Endothelial cell of umbilical vein (primary cell): ENCODE results near the gene NTRK1. TPM values are rescaled to one million over a fixed set of nuclear protein-coding genes. Genes with fewer than 3 reads are reported as not detected.
A peak's percentile ranks its signal among the peaks of the same experiment; 100 is the strongest.

Experiments used
- BruUV-seq: library from RNA; stranded (reverse); fragments of 400-500 nt; replicated peaks from 2 replicates; lab custom pipeline; 2021; lab: Mats Ljungman, UMichigan
- CTCF ChIA-PET: fragments of 300-600, 350-600 bp; sonication (Branson Sonifier 250); formaldehyde crosslinking; loops from one replicate; lab custom pipeline; 2021; ENCODE audit warnings: antibody characterized with exemption, inconsistent platforms; lab: Charles Lee
- POLR2A ChIA-PET: fragments of 300-600, 350-600 bp; sonication (Branson Sonifier 250); formaldehyde crosslinking; loops from one replicate; lab custom pipeline; 2021; ENCODE audit warnings: antibody characterized with exemption, inconsistent platforms; lab: Charles Lee
- DNase-seq: peaks from one replicate; pipeline ENCODE4 v3.0.0-alpha.2; 2011; ENCODE audit warnings: low read depth, low spot score
- FAIRE-seq: peaks from 2 replicates; lab custom pipeline; 2011; peaks lifted over from hg19 to GRCh38; lab: Jason Lieb, UNC
- H2AFZ ChIP-seq: 2 replicates; pipeline ENCODE4 v1.6.0; 2012; ENCODE audit warnings: low read depth, low read length, control low read depth, inconsistent platforms
- H3K27ac ChIP-seq: 2 replicates; pipeline ENCODE4 v1.5.1; 2011; ENCODE audit warnings: low read depth, mild to moderate bottlenecking, control low read depth, low read length, moderate library complexity; ENCODE audit not compliant: insufficient read depth
- H3K27me3 ChIP-seq, 2 experiments: 2 replicates each; pipeline versions ENCODE4 v1.6.0 to v1.6.1; 2011; ENCODE audit warnings: low read length in 2 of 2, mixed read lengths in 1 of 2; ENCODE audit not compliant: control insufficient read depth in 2 of 2, insufficient read depth in 2 of 2
- H3K36me3 ChIP-seq, 2 experiments: 2 replicates in 1 of 2; 3 replicates in 1 of 2; pipeline ENCODE4 v1.5.1; 2011; ENCODE audit warnings: low read length in 2 of 2, mild to moderate bottlenecking in 1 of 2, moderate library complexity in 1 of 2; ENCODE audit not compliant: control insufficient read depth in 2 of 2, insufficient read depth in 2 of 2; ENCODE audit errors: extremely low read depth in 1 of 2
- H3K4me1 ChIP-seq: 3 replicates; pipeline ENCODE4 v1.5.1; 2011; ENCODE audit warnings: mild to moderate bottlenecking, low read length; ENCODE audit not compliant: control insufficient read depth, insufficient read depth; ENCODE audit errors: extremely low read depth
- H3K4me2 ChIP-seq: 2 replicates; pipeline ENCODE4 v1.6.1; 2011; ENCODE audit warnings: low read length, control low read depth, mixed read lengths; ENCODE audit not compliant: insufficient read depth
- H3K4me3 ChIP-seq, 3 experiments: fragments of 200-600 bp in 1 of 3; sonication (generic), shearing (Covaris generic) in 1 of 3; replicated peaks in 1 of 3; 2 replicates each; pipeline ENCODE4 v1.5.1; 2011 to 2016; ENCODE audit warnings: control low read depth in 3 of 3, low read length in 3 of 3, mild to moderate bottlenecking in 2 of 3, inconsistent platforms in 1 of 3, low read depth in 1 of 3, moderate library complexity in 1 of 3; ENCODE audit not compliant: insufficient read depth in 1 of 3
- H3K79me2 ChIP-seq: 2 replicates; pipeline ENCODE4 v1.6.0; 2012; ENCODE audit warnings: low read length, inconsistent platforms; ENCODE audit not compliant: control insufficient read depth, insufficient read depth
- H3K9ac ChIP-seq: replicated peaks from 2 replicates; pipeline ENCODE3; 2011; ENCODE audit warnings: low read length, control low read depth; ENCODE audit not compliant: insufficient read depth; ENCODE audit errors: extremely low read depth
- H3K9me1 ChIP-seq: replicated peaks from 3 replicates; pipeline ENCODE4 v1.6.0; 2011; ENCODE audit warnings: mild to moderate bottlenecking, low read length; ENCODE audit not compliant: control insufficient read depth, insufficient read depth; ENCODE audit errors: extremely low read depth
- H3K9me3 ChIP-seq: replicated peaks from 2 replicates; pipeline ENCODE4 v1.5.1; 2012; ENCODE audit warnings: low read length, inconsistent platforms; ENCODE audit not compliant: control insufficient read depth, insufficient read depth
- H4K20me1 ChIP-seq: replicated peaks from 2 replicates; pipeline ENCODE3; 2011; ENCODE audit warnings: mild to moderate bottlenecking, low read length; ENCODE audit not compliant: control insufficient read depth, insufficient read depth; ENCODE audit errors: extremely low read depth
- CTCF ChIP-seq, 2 donors: IDR thresholded peaks; 1 replicate in 1 of 2; 2 replicates in 1 of 2; pipeline ENCODE4 v1.5.1; 2011; ENCODE audit warnings: low read length in 2 of 2, mild to moderate bottlenecking in 2 of 2, moderate library complexity in 2 of 2, control low read depth in 1 of 2, inconsistent platforms in 1 of 2, low read depth in 1 of 2; ENCODE audit not compliant: insufficient read depth in 1 of 2; ENCODE audit errors: extremely low read depth in 1 of 2
- EZH2 ChIP-seq: IDR thresholded peaks from 2 replicates; pipeline ENCODE4 v1.6.1; 2012; ENCODE audit warnings: borderline replicate concordance, low read depth, mild to moderate bottlenecking, moderate library complexity, low read length, inconsistent platforms; ENCODE audit not compliant: severe bottlenecking
- FOS ChIP-seq: IDR thresholded peaks from 2 replicates; pipeline ENCODE4 v1.6.1; 2011; ENCODE audit warnings: mild to moderate bottlenecking, low read length, moderate library complexity, borderline replicate concordance; ENCODE audit not compliant: insufficient read depth
- GATA2 ChIP-seq: IDR thresholded peaks from 2 replicates; pipeline ENCODE4 v1.7.0; 2011; ENCODE audit warnings: low read depth, mild to moderate bottlenecking, moderate library complexity, mixed read lengths, low read length; ENCODE audit not compliant: insufficient read length, insufficient read depth
- JUN ChIP-seq: IDR thresholded peaks from 2 replicates; pipeline ENCODE4 v1.6.1; 2011; ENCODE audit warnings: borderline replicate concordance, low read depth; ENCODE audit not compliant: insufficient read length, insufficient read depth
- MAX ChIP-seq: IDR thresholded peaks from 2 replicates; pipeline ENCODE4 v1.6.1; 2011; ENCODE audit not compliant: insufficient read depth, insufficient read length
- MYC ChIP-seq: IDR thresholded peaks from one replicate; pipeline ENCODE4 v1.6.1; 2011; ENCODE audit warnings: mild to moderate bottlenecking, low read depth, low read length
- POLR2A ChIP-seq: IDR thresholded peaks from 2 replicates; pipeline ENCODE4 v1.6.1; 2012; ENCODE audit warnings: low read depth, mild to moderate bottlenecking, control low read depth, low read length
- POLR2AphosphoS5 ChIP-seq: IDR thresholded peaks from 2 replicates; pipeline ENCODE4 v1.6.1; 2012; ENCODE audit warnings: low read depth, mild to moderate bottlenecking, control low read depth, low read length, moderate library complexity; ENCODE audit not compliant: insufficient read depth
- dilution Hi-C: fragments of 300-500 bp; cut with MboI; formaldehyde crosslinking; loops from one replicate; pipeline ENCODE4 v1.15.0; 2019; ENCODE audit warnings: low sequenced_read_pairs; ENCODE audit not compliant: extremely low pct_ligation_motif_present
- intact Hi-C: fragments of 100-400 bp; cut with micrococcal nuclease; formaldehyde crosslinking; loops from one replicate; pipeline ENCODE4 v1.10.0; 2022
- polyA plus RNA-seq, 4 experiments: library from polyadenylated mRNA; depleted of rRNA in 3 of 4; stranded (reverse) in 3 of 4; unstranded in 1 of 4; fragments of >200 nt; gene quantifications; 2 replicates each; pipeline versions ENCODE4 v1.2.1 to v1.2.3, GENCODE V29; 2011 to 2012; ENCODE audit warnings: missing spikeins in 1 of 4
- total RNA-seq: library from RNA; stranded (reverse); gene quantifications from 2 replicates; pipeline ENCODE4 v1.2.3, GENCODE V29; 2021

Gene NTRK1
- total and polyA plus RNA-seq, 2 donors (not counting 3 experiments of a cell fraction or from before 2014, with no cell fraction given): 0.07 TPM; not detected in 1

DNA sequence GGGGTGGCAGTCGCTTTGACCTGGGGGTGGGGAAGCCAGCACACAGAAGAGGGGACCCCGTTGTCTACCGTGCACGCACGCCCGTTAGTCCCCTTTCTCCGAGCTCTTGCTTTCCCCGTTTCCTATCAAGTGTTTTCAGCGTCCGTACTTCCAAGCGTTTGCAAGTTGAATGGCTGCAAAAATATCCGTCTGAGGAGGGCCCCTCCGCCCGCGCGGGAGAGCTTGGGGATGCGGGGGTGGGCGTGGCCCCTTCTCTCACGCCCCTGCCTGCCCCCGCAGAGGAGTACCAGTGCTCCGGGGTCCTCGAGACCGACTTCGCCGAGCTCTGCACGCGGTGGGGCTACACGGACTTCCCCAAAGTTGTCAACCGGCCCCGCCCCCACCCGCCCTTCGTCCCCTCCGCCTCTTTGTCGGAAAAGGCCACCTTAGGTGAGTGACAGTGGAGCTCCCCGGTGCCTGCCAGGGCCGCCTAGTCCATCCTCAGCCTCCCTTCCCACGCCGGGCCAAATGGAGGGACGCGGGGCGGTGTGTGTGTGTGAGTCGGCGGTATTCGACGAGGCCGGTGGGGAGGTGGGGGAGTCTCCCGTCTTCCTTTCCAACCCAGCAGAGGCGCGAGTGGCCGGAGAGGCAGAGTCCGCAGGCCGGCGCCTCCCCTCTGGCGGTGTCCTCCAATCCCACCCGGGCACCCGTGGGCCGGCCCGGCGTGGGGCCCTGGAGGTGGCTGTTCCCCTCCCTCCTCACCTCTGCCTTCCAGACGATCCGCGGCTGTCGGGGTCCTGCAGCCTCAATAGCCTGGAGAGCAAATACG lies 63.2 kb downstream of the NTRK1 start:
- FAIRE-seq (no peak), DNase-seq (no peak)
- Histone ChIP-seq H4K20me1 (no peaks in the 10 kb centered on the region), H3K4me3 (no peak overlapping the region), H2AFZ (no peak overlapping the region), H3K4me1 (peaks cover 2% of the 10 kb centered on the region), H3K36me3 (no peaks in the 10 kb centered on the region), H3K9ac (no peak overlapping the region), H3K9me3 (no peaks in the 10 kb centered on the region), H3K9me1 (no peaks in the 10 kb centered on the region), H3K27ac (no peak overlapping the region), H3K4me2 (no peak overlapping the region), H3K79me2 (no peaks in the 10 kb centered on the region), H3K27me3 (peaks cover 26 to 35% of the 10 kb centered on the region in 2 experiments)
- dilution Hi-C loops (no loop called here), intact Hi-C loops (no loop called here)
- BruUV-seq: no TSS peak
- ChIA-PET POLR2A (no interaction called here), CTCF (interaction anchor here (0.9 to 11.2 kb wide), 7 partner anchors 32 to 234 kb away, joined by 3 to 312 read pairs (median 4); partner anchors contain the start of genes NTRK1 and PEAR1)
- TF ChIP-seq EZH2 (peak; percentile 80), POLR2AphosphoS5 (no peak), MAX (no peak)

GRCh38 chr1:156924478-156925153 lies 64.0 kb downstream of the NTRK1 start:
- H3K4me3 ChIP-seq: no peak overlapping the region
- intact Hi-C loops (loop anchor here (5.0 kb wide), 2 partner anchors 233 to 297 kb away; no protein-coding TSS in a partner anchor), dilution Hi-C loops (no loop called here)
- no peak for TF ChIP-seq GATA2
- no peak for TF ChIP-seq JUN
- no peak for TF ChIP-seq POLR2AphosphoS5
- no peak for TF ChIP-seq CTCF (IDR thresholded peaks at IDR 0.05; ENCODE audit: extremely low read depth in 1 of 2, insufficient read depth in 1 of 2, low read depth in 1 of 2, low read length in 2 of 2)
- TF ChIP-seq MAX: no peak
- TF ChIP-seq FOS: no peak
- no peak for TF ChIP-seq EZH2
- TF ChIP-seq POLR2A: no peak
- no peak for TF ChIP-seq MYC
- no peaks in the 10 kb centered on the region for H3K79me2 ChIP-seq
- H3K27me3 ChIP-seq: peaks cover 26 to 35% of the 10 kb centered on the region in 2 experiments
- H3K9ac ChIP-seq: no peak overlapping the region
- no peak overlapping the region for H3K27ac ChIP-seq
- H3K9me3 ChIP-seq: no peaks in the 10 kb centered on the region
- H3K9me1 ChIP-seq: no peaks in the 10 kb centered on the region
- no peaks in the 10 kb centered on the region for H3K36me3 ChIP-seq
- no TSS peak for BruUV-seq
- no peak for DNase-seq
- H3K4me2 ChIP-seq: no peak overlapping the region
- POLR2A ChIA-PET: no interaction called here
- FAIRE-seq: no peak
- H2AFZ ChIP-seq: no peak overlapping the region
- no peaks in the 10 kb centered on the region for H4K20me1 ChIP-seq
- H3K4me1 ChIP-seq: peaks cover 2% of the 10 kb centered on the region
- CTCF ChIA-PET: interaction anchor here (0.9 to 11.2 kb wide), 6 partner anchors 33 to 235 kb away, joined by 3 to 312 read pairs (median 12); partner anchors contain the start of genes NTRK1 and PEAR1
